ENCODE results near the gene RNF103. TPM values are rescaled to one million over a fixed set of nuclear protein-coding genes. Genes with fewer than 3 reads are reported as not detected.
"Not testable (repeated sequence)": the region's sequence is repeated elsewhere in the genome, so short reads cannot be mapped to it uniquely, and the experiment has no call there.

The RNF103 gene
- polyA plus RNA-seq, 1 of the 3 experiments (the other 2 are of a cell fraction), result 7.0 TPM

DNA sequence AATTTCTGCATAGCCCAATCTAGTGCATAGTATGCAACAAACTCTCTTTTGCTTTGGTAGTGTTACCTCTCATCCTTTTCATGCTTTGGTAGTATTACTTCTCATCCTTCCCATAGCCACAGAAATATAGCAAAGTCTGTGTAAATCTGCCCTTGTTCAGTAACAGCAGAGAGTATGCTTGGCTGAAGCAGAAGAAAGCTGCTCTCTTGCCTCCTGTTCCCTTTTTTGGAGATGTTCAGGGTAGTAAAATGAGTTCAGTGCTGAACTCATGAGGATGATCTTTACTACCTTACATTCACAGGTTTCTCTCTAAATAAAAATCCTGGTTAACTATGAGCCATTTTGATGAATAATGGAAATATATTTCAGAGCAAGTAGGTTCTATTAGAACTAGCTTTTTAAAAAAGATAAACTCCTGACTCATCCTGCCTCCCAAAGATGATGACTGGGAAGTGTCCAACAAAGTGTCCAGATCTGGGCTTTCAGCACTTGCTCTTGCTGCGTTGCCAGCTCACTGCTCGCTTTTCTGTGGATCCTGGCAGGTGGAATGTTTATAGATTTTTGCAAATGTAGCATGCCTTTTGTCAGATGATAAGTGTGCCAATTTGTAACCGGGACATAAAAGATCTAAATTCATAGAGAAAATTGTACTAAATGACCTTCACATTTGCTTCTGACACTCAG, 31.0 kb downstream of the RNF103 start (continued):
- TF ChIP-seq, protein P1, sequence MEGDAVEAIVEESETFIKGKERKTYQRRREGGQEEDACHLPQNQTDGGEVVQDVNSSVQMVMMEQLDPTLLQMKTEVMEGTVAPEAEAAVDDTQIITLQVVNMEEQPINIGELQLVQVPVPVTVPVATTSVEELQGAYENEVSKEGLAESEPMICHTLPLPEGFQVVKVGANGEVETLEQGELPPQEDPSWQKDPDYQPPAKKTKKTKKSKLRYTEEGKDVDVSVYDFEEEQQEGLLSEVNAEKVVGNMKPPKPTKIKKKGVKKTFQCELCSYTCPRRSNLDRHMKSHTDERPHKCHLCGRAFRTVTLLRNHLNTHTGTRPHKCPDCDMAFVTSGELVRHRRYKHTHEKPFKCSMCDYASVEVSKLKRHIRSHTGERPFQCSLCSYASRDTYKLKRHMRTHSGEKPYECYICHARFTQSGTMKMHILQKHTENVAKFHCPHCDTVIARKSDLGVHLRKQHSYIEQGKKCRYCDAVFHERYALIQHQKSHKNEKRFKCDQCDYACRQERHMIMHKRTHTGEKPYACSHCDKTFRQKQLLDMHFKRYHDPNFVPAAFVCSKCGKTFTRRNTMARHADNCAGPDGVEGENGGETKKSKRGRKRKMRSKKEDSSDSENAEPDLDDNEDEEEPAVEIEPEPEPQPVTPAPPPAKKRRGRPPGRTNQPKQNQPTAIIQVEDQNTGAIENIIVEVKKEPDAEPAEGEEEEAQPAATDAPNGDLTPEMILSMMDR (IDR thresholded peaks at IDR 0.05), result no peak
- TF ChIP-seq YY1 (IDR thresholded peaks at IDR 0.05; ENCODE audit: low read depth) (no peak), ELF1 (IDR thresholded peaks at IDR 0.05) (no peak)

DNA sequence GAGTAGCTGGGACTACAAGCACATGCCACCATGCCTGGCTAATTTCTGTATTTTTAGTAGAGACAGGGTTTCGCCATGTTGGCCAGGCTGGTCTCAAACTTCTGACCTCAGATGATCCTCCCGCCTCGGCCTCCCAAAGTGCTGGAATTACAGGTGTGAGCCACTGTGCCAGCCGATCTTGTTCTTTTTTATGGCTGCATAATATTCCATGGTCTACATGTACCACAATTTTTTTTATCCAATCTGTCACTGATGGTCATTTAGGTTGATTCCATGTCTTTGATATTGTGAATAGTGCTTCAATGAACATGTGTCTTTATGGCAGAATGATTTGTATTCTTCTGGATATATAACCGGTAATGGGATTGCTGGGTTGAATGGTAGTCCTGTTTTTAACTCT, 34.0 kb downstream of the RNF103 start:
- H3K36me3 ChIP-seq (replicated peaks in 1 of 2; ENCODE audit: control insufficient read depth in 1 of 2, insufficient read depth in 2 of 2, low read length in 1 of 2); H3K79me2 ChIP-seq (ENCODE audit: insufficient read depth); H2AFZ ChIP-seq (ENCODE audit: low read depth); H3K27ac ChIP-seq (ENCODE audit: low read depth in 2 of 2, low read length in 1 of 2); DNase-seq; CTCF ChIA-PET; H3K27me3 ChIP-seq (ENCODE audit: insufficient read depth); H4K20me1 ChIP-seq (ENCODE audit: insufficient read depth); H3K4me3 ChIP-seq (ENCODE audit: low read depth in 2 of 2, low read length in 1 of 2); H3K9me3 ChIP-seq; H3K9me2 ChIP-seq; H3K4me1 ChIP-seq (ENCODE audit: control insufficient read depth in 1 of 2, insufficient read depth in 2 of 2, low read depth in 1 of 2, low read length in 1 of 2); POLR2A ChIA-PET; H3F3A ChIP-seq (replicated peaks; ENCODE audit: insufficient read depth); H3K4me2 ChIP-seq; H3K9ac ChIP-seq: not testable (repeated sequence)
- 90% methylated on average over 5 of the region's 5 CpGs for WGBS (ENCODE audit: low lambda C conversion rate)

DNA sequence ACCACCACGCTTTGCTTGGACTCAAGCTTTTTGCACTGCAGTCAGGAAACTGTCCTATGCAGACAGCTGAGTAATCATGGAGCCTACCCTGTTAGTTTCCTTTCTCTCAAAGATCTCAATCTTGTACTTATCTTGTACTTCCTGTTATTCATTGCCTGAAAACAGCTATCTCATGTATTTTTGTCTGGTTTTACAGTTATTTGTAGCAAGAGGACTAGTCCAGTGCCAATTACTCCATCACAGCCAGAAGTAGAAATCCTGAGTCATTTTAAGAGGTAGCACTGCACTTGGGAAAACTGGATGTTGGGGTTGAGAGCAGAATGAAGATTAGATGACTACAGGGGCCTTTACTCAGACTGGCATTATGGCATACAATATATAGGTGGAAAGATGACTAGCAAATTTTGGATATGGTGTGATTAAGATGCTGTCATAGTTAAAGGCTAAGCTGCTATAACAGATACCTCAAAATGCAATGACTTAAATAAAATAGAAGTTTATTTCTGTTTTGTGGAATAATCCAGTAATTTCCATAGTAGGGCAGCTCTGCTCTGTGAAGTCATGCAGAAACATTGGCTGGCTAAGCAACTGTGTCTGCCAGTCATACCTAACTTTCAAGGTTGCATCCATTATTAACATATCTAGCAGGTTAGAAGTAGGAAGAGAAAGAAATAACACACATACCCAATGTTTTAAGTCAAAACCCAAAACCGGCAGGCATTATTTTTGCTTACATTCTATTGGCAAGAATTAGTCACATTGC, 39.3 kb downstream of the RNF103 start:
- H3K27ac ChIP-seq (ENCODE audit: low read depth in 2 of 2, low read length in 1 of 2), result peak overlapping the region; percentile 39 to 53
- no peaks in the 10 kb centered on the region for H3K9me2 ChIP-seq
- H3K4me2 ChIP-seq, result peak overlapping the region; percentile 18
- TF ChIP-seq TEAD4 (IDR thresholded peaks at IDR 0.05; ENCODE audit: borderline replicate concordance, insufficient read depth) (no peak), MEF2A (IDR thresholded peaks at IDR 0.05; ENCODE audit: borderline replicate concordance, low read depth) (no peak)
- H2AFZ ChIP-seq (ENCODE audit: low read depth), result peak overlapping the region; percentile 62; the same call in 1 of the 2 replicates
- peaks cover 0 to 6% of the 10 kb centered on the region in 2 experiments; a peak in 2 of 4 replicates for H3K4me1 ChIP-seq (ENCODE audit: control insufficient read depth in 1 of 2, insufficient read depth in 2 of 2, low read depth in 1 of 2, low read length in 1 of 2)
- no peaks in the 10 kb centered on the region for H3K79me2 ChIP-seq (ENCODE audit: insufficient read depth)
- H3K9ac ChIP-seq, result no peak overlapping the region
- WGBS (ENCODE audit: low lambda C conversion rate), result 62% methylated on average over 2 of the region's 2 CpGs
- H3K36me3 ChIP-seq (replicated peaks in 1 of 2; ENCODE audit: control insufficient read depth in 1 of 2, insufficient read depth in 2 of 2, low read length in 1 of 2), result no peaks in the 10 kb centered on the region
- peaks cover 14% of the 10 kb centered on the region for H3F3A ChIP-seq (replicated peaks; ENCODE audit: insufficient read depth)
- POLR2A ChIA-PET, result no interaction called here
- H4K20me1 ChIP-seq (ENCODE audit: insufficient read depth), result no peaks in the 10 kb centered on the region
- H3K4me3 ChIP-seq (ENCODE audit: low read depth in 2 of 2, low read length in 1 of 2), result no peak overlapping the region
- no peaks in the 10 kb centered on the region for H3K27me3 ChIP-seq (ENCODE audit: insufficient read depth)
- DNase-seq, result peak; percentile 6
- no peaks in the 10 kb centered on the region for H3K9me3 ChIP-seq
- CTCF ChIA-PET, result no interaction called here

DNA sequence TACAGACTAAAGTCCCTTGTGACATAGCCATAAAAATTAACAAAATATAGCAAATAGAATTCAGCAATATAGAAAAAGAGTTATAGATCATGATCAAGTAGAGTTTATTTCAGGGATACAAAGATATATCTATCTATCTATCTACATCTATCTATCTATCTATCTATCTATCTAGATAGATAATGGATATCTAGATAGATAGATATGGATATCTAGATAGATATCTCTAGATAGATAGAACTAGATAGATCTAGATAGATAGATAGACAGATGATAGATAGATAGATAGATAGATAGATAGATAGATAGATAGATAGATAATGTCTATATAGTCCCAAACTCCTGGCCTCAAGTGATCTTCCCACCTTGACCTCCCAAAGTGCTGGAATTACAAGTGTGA, 43.1 kb downstream of the RNF103 start:
- no peaks in the 10 kb centered on the region for H3K27me3 ChIP-seq (ENCODE audit: insufficient read depth)
- no peak overlapping the region for H3K4me3 ChIP-seq (ENCODE audit: low read depth in 2 of 2, low read length in 1 of 2)
- H3K4me2 ChIP-seq, result no peak overlapping the region
- no peaks in the 10 kb centered on the region for H3K36me3 ChIP-seq (replicated peaks in 1 of 2; ENCODE audit: control insufficient read depth in 1 of 2, insufficient read depth in 2 of 2, low read length in 1 of 2)
- H3K9me2 ChIP-seq, result no peaks in the 10 kb centered on the region
- H3K9me3 ChIP-seq, result peaks cover 3% of the 10 kb centered on the region
- peaks cover 14% of the 10 kb centered on the region for H3F3A ChIP-seq (replicated peaks; ENCODE audit: insufficient read depth)
- POLR2A ChIA-PET, result no interaction called here
- H2AFZ ChIP-seq (ENCODE audit: low read depth), result no peak overlapping the region
- H3K4me1 ChIP-seq (ENCODE audit: control insufficient read depth in 1 of 2, insufficient read depth in 2 of 2, low read depth in 1 of 2, low read length in 1 of 2), result peaks cover 0 to 6% of the 10 kb centered on the region in 2 experiments; a peak in 2 of 4 replicates
- no peaks in the 10 kb centered on the region for H4K20me1 ChIP-seq (ENCODE audit: insufficient read depth)
- no peak overlapping the region for H3K27ac ChIP-seq (ENCODE audit: low read depth in 2 of 2, low read length in 1 of 2)
- no peaks in the 10 kb centered on the region for H3K79me2 ChIP-seq (ENCODE audit: insufficient read depth)
- no peak overlapping the region for H3K9ac ChIP-seq
- CTCF ChIA-PET, result no interaction called here
- DNase-seq, result no peak
- TF ChIP-seq CHD2 (IDR thresholded peaks at IDR 0.05; ENCODE audit: low read length, partially characterized antibody) (no peak), YY1 (IDR thresholded peaks at IDR 0.05; ENCODE audit: low read depth) (no peak), TAF1 (IDR thresholded peaks at IDR 0.05; ENCODE audit: borderline replicate concordance, low read depth, low read length) (no peak), MEF2A (IDR thresholded peaks at IDR 0.05; ENCODE audit: borderline replicate concordance, low read depth) (no peak), POLR2AphosphoS5 (IDR thresholded peaks at IDR 0.05; ENCODE audit: low read depth, low read length) (no peak), ELF1 (IDR thresholded peaks at IDR 0.05) (no peak)
- TF ChIP-seq, protein P1 (IDR thresholded peaks at IDR 0.05), result no peak
- TF ChIP-seq, protein P2, sequence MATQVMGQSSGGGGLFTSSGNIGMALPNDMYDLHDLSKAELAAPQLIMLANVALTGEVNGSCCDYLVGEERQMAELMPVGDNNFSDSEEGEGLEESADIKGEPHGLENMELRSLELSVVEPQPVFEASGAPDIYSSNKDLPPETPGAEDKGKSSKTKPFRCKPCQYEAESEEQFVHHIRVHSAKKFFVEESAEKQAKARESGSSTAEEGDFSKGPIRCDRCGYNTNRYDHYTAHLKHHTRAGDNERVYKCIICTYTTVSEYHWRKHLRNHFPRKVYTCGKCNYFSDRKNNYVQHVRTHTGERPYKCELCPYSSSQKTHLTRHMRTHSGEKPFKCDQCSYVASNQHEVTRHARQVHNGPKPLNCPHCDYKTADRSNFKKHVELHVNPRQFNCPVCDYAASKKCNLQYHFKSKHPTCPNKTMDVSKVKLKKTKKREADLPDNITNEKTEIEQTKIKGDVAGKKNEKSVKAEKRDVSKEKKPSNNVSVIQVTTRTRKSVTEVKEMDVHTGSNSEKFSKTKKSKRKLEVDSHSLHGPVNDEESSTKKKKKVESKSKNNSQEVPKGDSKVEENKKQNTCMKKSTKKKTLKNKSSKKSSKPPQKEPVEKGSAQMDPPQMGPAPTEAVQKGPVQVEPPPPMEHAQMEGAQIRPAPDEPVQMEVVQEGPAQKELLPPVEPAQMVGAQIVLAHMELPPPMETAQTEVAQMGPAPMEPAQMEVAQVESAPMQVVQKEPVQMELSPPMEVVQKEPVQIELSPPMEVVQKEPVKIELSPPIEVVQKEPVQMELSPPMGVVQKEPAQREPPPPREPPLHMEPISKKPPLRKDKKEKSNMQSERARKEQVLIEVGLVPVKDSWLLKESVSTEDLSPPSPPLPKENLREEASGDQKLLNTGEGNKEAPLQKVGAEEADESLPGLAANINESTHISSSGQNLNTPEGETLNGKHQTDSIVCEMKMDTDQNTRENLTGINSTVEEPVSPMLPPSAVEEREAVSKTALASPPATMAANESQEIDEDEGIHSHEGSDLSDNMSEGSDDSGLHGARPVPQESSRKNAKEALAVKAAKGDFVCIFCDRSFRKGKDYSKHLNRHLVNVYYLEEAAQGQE (IDR thresholded peaks at IDR 0.05; ENCODE audit: low read depth, low read length), result no peak

Data from SK-N-SH (cell line).